ENCODE measurements around the gene RAB3B.

Gene RAB3B

DNA sequence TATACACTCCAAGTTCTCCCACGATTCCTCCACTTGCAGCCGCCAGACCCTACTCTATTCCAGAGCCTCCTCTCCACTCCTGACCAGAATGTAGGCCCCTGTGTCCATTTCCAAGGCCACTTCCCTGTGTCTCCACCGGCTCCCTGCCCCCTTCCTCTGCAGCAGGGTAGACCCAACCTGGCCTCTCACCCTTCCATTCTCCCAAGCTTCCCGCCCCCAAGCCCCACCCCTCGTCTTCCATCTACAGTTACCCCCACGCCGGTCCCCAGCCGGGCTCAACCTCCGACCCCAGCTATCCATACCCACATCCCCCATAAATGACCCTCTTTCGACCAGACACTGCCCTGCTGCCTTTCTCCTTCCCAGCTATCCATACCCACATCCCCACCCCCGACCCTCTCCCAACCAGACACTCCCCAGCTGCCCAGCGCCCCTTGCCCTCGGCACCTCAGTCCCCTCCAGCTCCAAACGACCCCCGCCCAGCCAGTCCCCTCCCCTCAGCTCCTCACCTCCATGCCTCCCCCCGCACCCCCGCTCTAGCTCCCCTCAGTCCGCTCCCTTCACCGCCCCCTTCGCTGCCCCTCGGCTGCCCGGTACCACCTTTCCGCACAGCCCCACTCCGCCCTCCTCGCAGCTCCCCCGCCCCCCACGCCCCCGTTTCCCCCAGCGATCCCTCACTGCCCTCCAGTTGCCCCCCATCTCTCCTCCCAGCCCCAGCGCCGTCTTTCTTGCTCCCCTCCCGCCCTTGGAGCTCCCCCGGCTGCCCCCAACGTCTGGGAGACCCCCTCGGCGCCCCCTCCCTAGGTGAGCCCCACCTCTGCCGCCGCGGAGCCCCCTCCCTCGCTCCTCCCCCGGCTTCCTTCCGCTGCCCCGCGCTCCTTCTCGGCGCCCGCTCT, 670 bp downstream of the RAB3B start:
- Histone ChIP-seq H3K27ac (replicated peaks) (no peak overlapping the region), H3K4me3 (replicated peaks; ENCODE audit: insufficient read depth, low read length) (peak overlapping the region; percentile 42), H3K27me3 (ENCODE audit: insufficient read depth, poor library complexity, severe bottlenecking) (peaks cover 22% of the 10 kb centered on the region)
- TF ChIP-seq, protein P1, sequence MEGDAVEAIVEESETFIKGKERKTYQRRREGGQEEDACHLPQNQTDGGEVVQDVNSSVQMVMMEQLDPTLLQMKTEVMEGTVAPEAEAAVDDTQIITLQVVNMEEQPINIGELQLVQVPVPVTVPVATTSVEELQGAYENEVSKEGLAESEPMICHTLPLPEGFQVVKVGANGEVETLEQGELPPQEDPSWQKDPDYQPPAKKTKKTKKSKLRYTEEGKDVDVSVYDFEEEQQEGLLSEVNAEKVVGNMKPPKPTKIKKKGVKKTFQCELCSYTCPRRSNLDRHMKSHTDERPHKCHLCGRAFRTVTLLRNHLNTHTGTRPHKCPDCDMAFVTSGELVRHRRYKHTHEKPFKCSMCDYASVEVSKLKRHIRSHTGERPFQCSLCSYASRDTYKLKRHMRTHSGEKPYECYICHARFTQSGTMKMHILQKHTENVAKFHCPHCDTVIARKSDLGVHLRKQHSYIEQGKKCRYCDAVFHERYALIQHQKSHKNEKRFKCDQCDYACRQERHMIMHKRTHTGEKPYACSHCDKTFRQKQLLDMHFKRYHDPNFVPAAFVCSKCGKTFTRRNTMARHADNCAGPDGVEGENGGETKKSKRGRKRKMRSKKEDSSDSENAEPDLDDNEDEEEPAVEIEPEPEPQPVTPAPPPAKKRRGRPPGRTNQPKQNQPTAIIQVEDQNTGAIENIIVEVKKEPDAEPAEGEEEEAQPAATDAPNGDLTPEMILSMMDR (IDR thresholded peaks at IDR 0.05; ENCODE audit: insufficient read depth, low read length): no peak
- no peak for TF ChIP-seq GABPA (IDR thresholded peaks at IDR 0.05; ENCODE audit: low read depth)
- TF ChIP-seq, protein P2, sequence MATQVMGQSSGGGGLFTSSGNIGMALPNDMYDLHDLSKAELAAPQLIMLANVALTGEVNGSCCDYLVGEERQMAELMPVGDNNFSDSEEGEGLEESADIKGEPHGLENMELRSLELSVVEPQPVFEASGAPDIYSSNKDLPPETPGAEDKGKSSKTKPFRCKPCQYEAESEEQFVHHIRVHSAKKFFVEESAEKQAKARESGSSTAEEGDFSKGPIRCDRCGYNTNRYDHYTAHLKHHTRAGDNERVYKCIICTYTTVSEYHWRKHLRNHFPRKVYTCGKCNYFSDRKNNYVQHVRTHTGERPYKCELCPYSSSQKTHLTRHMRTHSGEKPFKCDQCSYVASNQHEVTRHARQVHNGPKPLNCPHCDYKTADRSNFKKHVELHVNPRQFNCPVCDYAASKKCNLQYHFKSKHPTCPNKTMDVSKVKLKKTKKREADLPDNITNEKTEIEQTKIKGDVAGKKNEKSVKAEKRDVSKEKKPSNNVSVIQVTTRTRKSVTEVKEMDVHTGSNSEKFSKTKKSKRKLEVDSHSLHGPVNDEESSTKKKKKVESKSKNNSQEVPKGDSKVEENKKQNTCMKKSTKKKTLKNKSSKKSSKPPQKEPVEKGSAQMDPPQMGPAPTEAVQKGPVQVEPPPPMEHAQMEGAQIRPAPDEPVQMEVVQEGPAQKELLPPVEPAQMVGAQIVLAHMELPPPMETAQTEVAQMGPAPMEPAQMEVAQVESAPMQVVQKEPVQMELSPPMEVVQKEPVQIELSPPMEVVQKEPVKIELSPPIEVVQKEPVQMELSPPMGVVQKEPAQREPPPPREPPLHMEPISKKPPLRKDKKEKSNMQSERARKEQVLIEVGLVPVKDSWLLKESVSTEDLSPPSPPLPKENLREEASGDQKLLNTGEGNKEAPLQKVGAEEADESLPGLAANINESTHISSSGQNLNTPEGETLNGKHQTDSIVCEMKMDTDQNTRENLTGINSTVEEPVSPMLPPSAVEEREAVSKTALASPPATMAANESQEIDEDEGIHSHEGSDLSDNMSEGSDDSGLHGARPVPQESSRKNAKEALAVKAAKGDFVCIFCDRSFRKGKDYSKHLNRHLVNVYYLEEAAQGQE (IDR thresholded peaks at IDR 0.05; ENCODE audit: insufficient replicate concordance, low read depth): no peak
- no peak for TF ChIP-seq POLR2AphosphoS5 (IDR thresholded peaks at IDR 0.05; ENCODE audit: low read depth)
- TF ChIP-seq SPI1 (IDR thresholded peaks at IDR 0.05; ENCODE audit: borderline replicate concordance, low read depth): no peak
- DNase-seq (ENCODE audit: low read depth in 1 of 2, low spot score in 1 of 2): no peak

DNA sequence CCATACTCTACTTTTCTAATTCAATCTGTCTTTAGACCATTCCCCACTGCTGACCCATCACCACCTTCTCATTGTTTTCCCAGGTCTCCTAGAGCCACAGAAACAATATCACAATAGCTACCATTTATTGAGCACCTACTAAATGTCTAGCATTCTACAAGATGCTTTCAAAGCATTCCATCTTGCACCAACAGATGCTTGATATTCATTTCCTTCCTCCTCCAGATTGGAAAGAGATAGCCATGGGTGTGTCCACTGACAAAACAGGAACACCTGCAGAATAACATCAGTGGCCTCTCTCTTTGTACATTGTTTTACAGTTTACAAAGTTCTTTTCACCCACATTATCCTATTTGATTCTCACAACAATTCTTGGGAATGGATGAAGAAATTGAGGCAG, 2.2 kb downstream of the RAB3B start:
- no peak for DNase-seq (ENCODE audit: low read depth in 1 of 2, low spot score in 1 of 2)
- peaks cover 22% of the 10 kb centered on the region for H3K27me3 ChIP-seq (ENCODE audit: insufficient read depth, poor library complexity, severe bottlenecking)
- no peak overlapping the region for H3K4me3 ChIP-seq (replicated peaks; ENCODE audit: insufficient read depth, low read length)
- no peak overlapping the region for H3K27ac ChIP-seq (replicated peaks)
- TF ChIP-seq, protein P1 (IDR thresholded peaks at IDR 0.05; ENCODE audit: insufficient read depth, low read length): no peak
- no peak for TF ChIP-seq SPI1 (IDR thresholded peaks at IDR 0.05; ENCODE audit: borderline replicate concordance, low read depth)
- no peak for TF ChIP-seq GABPA (IDR thresholded peaks at IDR 0.05; ENCODE audit: low read depth)
- TF ChIP-seq, protein P2 (IDR thresholded peaks at IDR 0.05; ENCODE audit: insufficient replicate concordance, low read depth): no peak
- no peak for TF ChIP-seq POLR2AphosphoS5 (IDR thresholded peaks at IDR 0.05; ENCODE audit: low read depth)

DNA sequence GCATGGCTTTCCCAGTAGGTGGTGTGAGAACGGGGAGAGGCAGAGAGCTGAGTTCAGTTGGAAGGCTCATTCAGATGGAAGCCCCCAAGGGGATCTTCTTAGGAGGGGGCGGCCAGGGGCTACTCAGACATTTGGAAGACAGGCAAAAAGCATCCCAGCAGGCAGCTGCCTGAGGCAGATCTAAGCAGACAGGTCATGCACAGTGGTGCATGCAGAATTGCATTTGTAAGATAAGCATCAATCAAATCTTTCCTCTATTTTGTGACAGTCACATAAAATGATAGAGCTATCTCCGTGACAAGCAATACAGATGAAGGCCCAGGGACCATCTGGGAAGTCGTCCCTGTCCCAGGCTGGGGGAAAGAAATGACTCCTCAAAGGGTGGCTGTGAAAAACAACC, 3.8 kb downstream of the RAB3B start:
- no peak overlapping the region for H3K4me3 ChIP-seq (replicated peaks; ENCODE audit: insufficient read depth, low read length)
- DNase-seq (ENCODE audit: low read depth in 1 of 2, low spot score in 1 of 2): no peak
- H3K27me3 ChIP-seq (ENCODE audit: insufficient read depth, poor library complexity, severe bottlenecking): peaks cover 18% of the 10 kb centered on the region
- TF ChIP-seq, protein P1 (IDR thresholded peaks at IDR 0.05; ENCODE audit: insufficient read depth, low read length): no peak
- TF ChIP-seq POLR2AphosphoS5 (IDR thresholded peaks at IDR 0.05; ENCODE audit: low read depth) (no peak), SPI1 (IDR thresholded peaks at IDR 0.05; ENCODE audit: borderline replicate concordance, low read depth) (no peak)
- no peak overlapping the region for H3K27ac ChIP-seq (replicated peaks)
